Heart right ventricle (tissue), 16 donors: ENCODE results near the gene NOVA2. TPM values are rescaled to one million over a fixed set of nuclear protein-coding genes. Genes with fewer than 3 reads are reported as not detected.

Source experiments
- ATAC-seq, 8 donors: fragments of 200-7000 bp; cut with Tn5 transposase; one replicate each; pipeline ENCODE4 v1.9.1; 2020; ENCODE audit warnings: mild to moderate bottlenecking in 8 of 8, moderate library complexity in 8 of 8, moderate number of reproducible peaks in 1 of 8
- DNase-seq, 2 donors: peaks; one replicate each; pipeline ENCODE4 v3.0.0-alpha.2; 2020
- H3K27ac ChIP-seq, 10 donors: fragments of 200-600 bp; sonication (generic) in 2 of 10; one replicate each; pipeline versions ENCODE4 v1.5.0 to v1.8.0; 2020 to 2022; ENCODE audit warnings: mild to moderate bottlenecking in 3 of 10
- H3K27me3 ChIP-seq, 7 donors: fragments of 200-600 bp; one replicate each; pipeline ENCODE4 v1.8.0; 2021 to 2022; ENCODE audit warnings: mild to moderate bottlenecking in 2 of 7
- H3K36me3 ChIP-seq, 9 donors: fragments of 200-600 bp; sonication (generic) in 1 of 9; one replicate each; pipeline versions ENCODE4 v1.5.0 to v1.8.0; 2020 to 2022; ENCODE audit warnings: mild to moderate bottlenecking in 2 of 9
- H3K4me1 ChIP-seq, 9 donors: fragments of 200-600 bp; sonication (generic) in 1 of 9; one replicate each; pipeline versions ENCODE4 v1.5.0 to v1.8.0; 2020 to 2022; ENCODE audit warnings: mild to moderate bottlenecking in 4 of 9
- H3K4me3 ChIP-seq, 10 donors: fragments of 200-600 bp; sonication (generic) in 2 of 10; one replicate each; pipeline versions ENCODE4 v1.5.0 to v1.8.0; 2020 to 2022; ENCODE audit warnings: mild to moderate bottlenecking in 7 of 10, moderate library complexity in 2 of 10
- H3K9me3 ChIP-seq, 11 donors: fragments of 200-600 bp in 10 of 11; sonication (generic) in 2 of 11; one replicate each; pipeline versions ENCODE4 v1.5.0 to v1.8.0; 2013 to 2022; ENCODE audit warnings: mild to moderate bottlenecking in 2 of 11, control low read depth in 1 of 11, moderate library complexity in 1 of 11
- CTCF ChIP-seq, 9 donors: fragments of 200-600 bp; sonication (generic) in 2 of 9; IDR thresholded peaks; one replicate each; pipeline versions ENCODE4 v1.5.0 to v1.8.0; 2021 to 2022; ENCODE audit warnings: antibody characterized with exemption in 9 of 9, mild to moderate bottlenecking in 5 of 9, moderate library complexity in 1 of 9
- WGBS, 2 donors: extraction: QIAGEN DNeasy Blood & Tissue Kit; methylation state at CpG; one replicate each; pipeline ENCODE4 v1.1.7; 2013; ENCODE audit warnings: inconsistent platforms in 1 of 2; 5-methylcytosine and 5-hydroxymethylcytosine counted together
- intact Hi-C, 10 donors: fragments of 100-400 bp; cut with DNase I; formaldehyde crosslinking; loops; one replicate each; pipeline versions ENCODE4 v1.11.1 to v1.14.2; 2022
- polyA plus RNA-seq, 2 donors: library from polyadenylated mRNA; stranded (reverse); fragments of 200-250 nt; gene quantifications; one replicate each; pipeline ENCODE4 v1.2.3, GENCODE V29; 2013
- total RNA-seq, 10 donors: library from RNA; stranded (reverse); fragmentation: NEBNext Ultra II Directional in 3 of 10; extraction: Animal tissue kit (Norgen Biotek cat#: 25700) in 3 of 10; gene quantifications; one replicate each; pipeline versions ENCODE4 v1.2.1 to v1.2.4, GENCODE V29; 2021 to 2023
- donor health status: Arrhythmogenic right ventricular cardiomyopathy.
- donor health status: ischemic (EF 13 %, LVEDD 7.1; RV severe dilation, severe dysfunction).
- donor health status: healthy with polysubstance abuse.
- donor health status: DM: no; HTN: yes; CAD: no.
- donor health status: DM: no; HTN: no; CAD: no.
- donor health status: ischemic (EF 25% LVEDD 6.9; RV normal size, moderate dysfunction).
- donor health status: ischemic (EF 25% LVEDD 5.7; RV mildly dilated, moderate dysfunction).
- donor health status: healthy.
- donor health status: DM: yes; HTN: yes; CAD: no.
- donor health status: Ischemic cardiomyopathy.
- donor health status: ischemic (EF 35%, LVEDD 5.7; RV mildly dilated, moderate dysfunction).
- donor health status: nonischemic (EF 11% LVEDD 7.7; RV severe dilation, severe dysfunction).
- donor health status: DM: yes; HTN: yes; CAD: no.
- donor health status: PGD.
- donor health status: ischemic (EF 29% LVEDD 5.4; RV normal size, mild dysfunction).
- donor health status: nonischemic (EF 23%, LVEDD 6.1; RV moderate dilation, normal function).

NOVA2 gene
- total and polyA plus RNA-seq, 12 donors = 1.6 to 8.2 (median 5.9) TPM

GRCh38 chr19:45995715-45996385 is 22.2 kb upstream of the NOVA2 start:
- no peak for TF ChIP-seq CTCF (IDR thresholded peaks at IDR 0.05)
- WGBS, 2 donors = 8 to 10% methylated on average over 13 of the region's 13 CpGs
- intact Hi-C loops = loop anchor here in 2 of 10 donors (5.0 kb wide), 2 partner anchors 69 to 134 kb away; partner anchors contain the start of genes FOXA3 (in 1 of the 2) and SYMPK (in 1 of the 2)
- Histone ChIP-seq H3K4me3 (peak overlapping the region; percentile 61 to 94 (median 79)), H3K27me3 (peaks cover 0 to 16% (median 0%) of the 10 kb centered on the region in 7 donors), H3K36me3 (peaks cover 0 to 7% (median 0%) of the 10 kb centered on the region in 9 donors), H3K9me3 (no peaks in the 10 kb centered on the region), H3K27ac (peak overlapping the region in 8 of 10 donors; percentile 61 to 91 (median 82)), H3K4me1 (peaks cover 3 to 30% (median 21%) of the 10 kb centered on the region in 9 donors)
- ATAC-seq (no peak), DNase-seq (no peak)

GRCh38 chr19:45994998-45995714 is 21.5 kb upstream of the NOVA2 start, which contains the start of gene CCDC61:
Gene CCDC61, plus strand, starts transcription at chr19:45995467. Its CDS starts 7,552 bp downstream, at chr19:46003019.
- peak; percentile 98 to 100 (median 99) for ATAC-seq

GRCh38 chr19:45994456-45994997 is 20.9 kb upstream of the NOVA2 start:
- 13% methylated on average over 8 of the region's 8 CpGs for WGBS, 2 donors
- intact Hi-C loops = no loop called here
- H3K4me1 ChIP-seq = peaks cover 3 to 19% (median 15%) of the 10 kb centered on the region in 9 donors
- H3K27ac ChIP-seq = peak overlapping the region in 3 of 10 donors; percentile 3 to 47 (median 39)
- TF ChIP-seq CTCF (IDR thresholded peaks at IDR 0.05) = no peak
- peaks cover 0 to 7% (median 0%) of the 10 kb centered on the region in 9 donors for H3K36me3 ChIP-seq
- H3K27me3 ChIP-seq = peaks cover 0 to 12% (median 0%) of the 10 kb centered on the region in 7 donors
- peak overlapping the region; percentile 4 to 94 (median 66) for H3K4me3 ChIP-seq
- H3K9me3 ChIP-seq = no peaks in the 10 kb centered on the region
- ATAC-seq = peak in 3 of 8 donors; percentile 0 to 1 (median 1)
- no peak for DNase-seq

More at GRCh38 chr19:45994998-45995714, 21.5 kb upstream of the NOVA2 start, which contains the start of gene CCDC61:
- Histone ChIP-seq H3K36me3 (peaks cover 0 to 7% (median 0%) of the 10 kb centered on the region in 9 donors), H3K27me3 (peaks cover 0 to 15% (median 0%) of the 10 kb centered on the region in 7 donors), H3K9me3 (no peaks in the 10 kb centered on the region), H3K27ac (peak within 1 kb of the TSS in 9 of 10 donors; percentile 3 to 91 (median 81)), H3K4me1 (peaks cover 3 to 24% (median 17%) of the 10 kb centered on the region in 9 donors), H3K4me3 (peak within 1 kb of the TSS; percentile 61 to 94 (median 79))
- peak; percentile 90 to 98 for DNase-seq
- intact Hi-C loops = loop anchor here in 2 of 10 donors (5.0 kb wide), 2 partner anchors 68 to 133 kb away; partner anchors contain the start of genes FOXA3 (in 1 of the 2) and SYMPK (in 1 of the 2)
- 0% methylated on average over 34 of the region's 34 CpGs for WGBS, 2 donors
- TF ChIP-seq CTCF (IDR thresholded peaks at IDR 0.05) = no peak
